ENCODE results near the gene PCDHGA2.
"Not testable (repeated sequence)": the region's sequence is repeated elsewhere in the genome, so short reads cannot be mapped to it uniquely, and the experiment has no call there.

PCDHGA2 gene

GRCh38 chr5:141338538-141339306 lies at the start of gene PCDHGA2:
Gene PCDHGA2, plus strand, starts transcription at chr5:141338760.
- no peak for DNase-seq

GRCh38 chr5:141298376-141298775 lies 40.2 kb upstream of the PCDHGA2 start:
- DNase-seq: no peak

- DNase-seq: no peak
Measured at GRCh38 chr5:141303756-141304155, 34.8 kb upstream of the PCDHGA2 start, which contains the start of gene SLC25A2. Gene SLC25A2, minus strand, starts transcription at chr5:141304049. Its CDS starts 184 bp downstream, at chr5:141303865.

GRCh38 chr5:141306630-141307029 lies 31.9 kb upstream of the PCDHGA2 start:
- DNase-seq: no peak

GRCh38 chr5:141313711-141314110 lies 24.8 kb upstream of the PCDHGA2 start:
- no peak for DNase-seq

- DNase-seq: not testable (repeated sequence)
Measured at GRCh38 chr5:141316963-141317362, 21.6 kb upstream of the PCDHGA2 start.

GRCh38 chr5:141319202-141319601 lies 19.4 kb upstream of the PCDHGA2 start:
- no peak for DNase-seq

GRCh38 chr5:141319699-141320098 lies 18.9 kb upstream of the PCDHGA2 start:
- DNase-seq: no peak

- DNase-seq: peak; percentile 79 to 85 (median 83)
Measured at GRCh38 chr5:141320225-141321169, 18.1 kb upstream of the PCDHGA2 start, which contains the start of gene TAF7. Gene TAF7, minus strand, starts transcription at chr5:141320784. Its CDS starts 740 bp downstream, at chr5:141320044.

- no peak for DNase-seq
Measured at GRCh38 chr5:141322261-141322660, 16.3 kb upstream of the PCDHGA2 start.

GRCh38 chr5:141326088-141326854 lies 12.3 kb upstream of the PCDHGA2 start:
- peak; percentile 9 to 45 (median 33) for DNase-seq

GRCh38 chr5:141328231-141328630 lies 10.3 kb upstream of the PCDHGA2 start:
- DNase-seq: no peak

- DNase-seq: no peak
Measured at GRCh38 chr5:141330299-141331080, 8.1 kb upstream of the PCDHGA2 start, which contains the start of gene PCDHGA1. Gene PCDHGA1, plus strand, starts transcription at chr5:141330514.

- DNase-seq: not testable (repeated sequence)
Measured at GRCh38 chr5:141332571-141332970, 6.0 kb upstream of the PCDHGA2 start.

- not testable (repeated sequence) for DNase-seq
Measured at GRCh38 chr5:141340781-141341354, 2.3 kb downstream of the PCDHGA2 start.

- no peak for DNase-seq
Measured at GRCh38 chr5:141342773-141343172, 4.2 kb downstream of the PCDHGA2 start.

- DNase-seq: no peak
Measured at GRCh38 chr5:141343242-141343952, 4.8 kb downstream of the PCDHGA2 start, which contains the start of gene PCDHGA3. Gene PCDHGA3, plus strand, starts transcription at chr5:141343829. Its CDS starts 205 bp downstream, at chr5:141344034.

- no peak for DNase-seq
Measured at GRCh38 chr5:141343953-141344463, 5.4 kb downstream of the PCDHGA2 start.

- no peak for DNase-seq
Measured at GRCh38 chr5:141345327-141345726, 6.8 kb downstream of the PCDHGA2 start.

- not testable (repeated sequence) for DNase-seq
Measured at GRCh38 chr5:141346017-141346416, 7.5 kb downstream of the PCDHGA2 start.
